SH-SY5Y (cell line): Measurements from ENCODE around the gene KCNJ10.

ENCODE experiments used
- GATA2 ChIP-seq: IDR thresholded peaks from 2 replicates; pipeline ENCODE4 v1.6.1; 2011; ENCODE audit warnings: mild to moderate bottlenecking, low read depth, low read length
- GATA3 ChIP-seq: IDR thresholded peaks from 2 replicates; pipeline ENCODE4 v1.6.1; 2011; ENCODE audit warnings: low read depth, mild to moderate bottlenecking, low read length, moderate library complexity

KCNJ10 gene

DNA sequence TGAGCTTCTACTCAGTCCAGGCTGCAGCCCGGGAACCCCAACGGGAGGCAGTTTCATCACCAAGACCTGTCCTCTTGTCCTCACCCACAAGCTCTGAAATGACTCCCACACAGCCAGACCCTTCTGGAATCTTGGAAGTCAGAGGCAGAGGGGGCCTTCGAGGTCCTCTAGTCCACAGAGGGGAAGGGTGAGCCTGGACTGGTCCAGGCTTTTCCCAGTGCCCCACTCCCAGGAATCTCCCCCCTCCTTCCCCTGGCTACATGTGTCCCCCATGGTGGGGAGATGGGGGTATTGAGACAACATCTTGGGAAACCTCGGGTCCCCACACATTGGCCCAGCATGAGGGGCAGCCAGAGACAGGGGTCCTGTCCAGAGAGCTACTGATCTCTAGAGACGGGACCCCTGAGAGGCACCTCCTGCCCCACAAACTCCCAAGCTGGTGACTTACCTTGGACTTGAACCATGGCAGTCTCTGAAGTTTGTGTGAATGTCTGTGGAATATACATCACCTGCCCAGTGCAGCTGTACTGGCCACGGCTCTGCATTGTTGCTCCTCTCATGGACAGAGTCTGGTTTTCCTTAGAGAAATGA lies 96.5 kb downstream of the KCNJ10 start:
- TF ChIP-seq GATA2 (no peak), GATA3 (no peak)

DNA sequence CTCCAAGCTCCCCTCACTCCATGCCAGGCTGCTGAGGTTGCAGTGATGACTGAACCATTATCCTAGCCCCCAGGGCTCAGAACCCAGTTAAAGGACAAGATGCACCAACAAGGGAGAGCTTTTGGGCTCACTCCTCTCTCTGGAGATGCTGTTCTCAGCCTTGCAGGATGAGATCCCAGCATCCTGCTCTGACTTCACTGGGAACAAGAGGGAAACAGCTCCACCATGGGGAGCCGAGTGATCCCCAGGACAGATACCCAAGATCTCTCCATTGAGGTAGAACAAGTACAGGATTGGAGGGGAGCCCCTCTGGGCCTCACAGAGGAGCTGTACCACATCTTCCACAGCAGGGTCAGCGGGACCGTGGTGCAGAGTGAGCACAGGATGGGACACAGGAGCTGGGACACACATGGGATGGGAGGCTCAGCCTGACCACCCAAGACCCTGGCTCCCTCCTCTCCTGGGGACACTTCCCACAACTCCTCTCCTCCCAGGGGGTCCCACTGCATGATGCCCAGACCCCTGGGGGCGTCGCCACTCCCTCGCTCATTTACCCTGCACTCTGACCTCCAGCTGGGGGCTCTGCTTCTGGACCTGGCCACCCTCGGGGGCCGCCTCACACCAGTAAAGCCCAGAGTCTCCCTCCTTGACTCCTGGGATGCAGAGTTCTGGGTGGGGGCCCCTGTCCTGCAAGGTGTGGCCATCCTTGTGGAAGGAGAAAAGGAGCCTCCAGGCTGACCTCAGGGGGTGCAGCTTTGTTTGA lies 97.3 kb downstream of the KCNJ10 start:
- TF ChIP-seq GATA3: no peak
- TF ChIP-seq GATA2: no peak

DNA sequence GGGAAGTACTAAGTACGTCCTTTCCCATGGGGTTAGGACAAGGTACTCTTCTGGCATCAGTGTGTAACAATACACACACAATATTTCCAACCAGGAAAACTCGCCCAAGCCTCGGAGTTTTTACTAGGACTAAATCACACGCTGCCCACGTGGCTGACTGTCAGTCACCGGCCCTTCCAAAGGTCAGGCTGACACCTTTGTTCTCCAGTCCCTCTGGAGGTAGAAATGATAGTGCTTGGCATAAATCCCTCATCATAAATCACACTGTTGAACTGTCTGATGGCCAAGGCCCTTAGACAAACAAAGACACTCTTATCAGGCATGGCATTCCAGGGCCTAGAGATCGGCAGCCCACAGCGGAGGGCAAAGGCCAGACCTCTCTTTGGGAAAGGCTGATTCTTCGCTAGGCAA lies 99.0 kb downstream of the KCNJ10 start:
- TF ChIP-seq GATA3: no peak
- no peak for TF ChIP-seq GATA2

DNA sequence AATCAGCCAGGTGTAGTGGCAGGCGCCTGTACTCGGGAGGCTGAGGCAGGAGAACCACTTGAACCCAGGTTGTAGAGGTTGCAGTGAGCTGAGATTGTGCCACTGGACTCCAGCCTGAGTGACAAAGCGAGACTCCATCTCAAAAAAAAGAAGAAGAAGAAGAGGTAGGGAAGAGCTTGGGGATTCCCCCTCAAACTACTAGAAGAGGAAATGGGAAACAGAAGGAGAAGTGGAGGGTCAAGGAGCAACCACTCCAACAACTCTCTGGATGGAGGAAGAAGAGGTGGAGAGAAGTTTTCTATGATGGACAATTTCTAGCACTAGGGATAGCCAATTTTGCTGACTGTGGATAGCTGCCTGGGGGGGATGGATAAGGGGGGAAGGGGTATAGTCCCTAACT lies 101.1 kb downstream of the KCNJ10 start:
- no peak for TF ChIP-seq GATA2
- no peak for TF ChIP-seq GATA3

DNA sequence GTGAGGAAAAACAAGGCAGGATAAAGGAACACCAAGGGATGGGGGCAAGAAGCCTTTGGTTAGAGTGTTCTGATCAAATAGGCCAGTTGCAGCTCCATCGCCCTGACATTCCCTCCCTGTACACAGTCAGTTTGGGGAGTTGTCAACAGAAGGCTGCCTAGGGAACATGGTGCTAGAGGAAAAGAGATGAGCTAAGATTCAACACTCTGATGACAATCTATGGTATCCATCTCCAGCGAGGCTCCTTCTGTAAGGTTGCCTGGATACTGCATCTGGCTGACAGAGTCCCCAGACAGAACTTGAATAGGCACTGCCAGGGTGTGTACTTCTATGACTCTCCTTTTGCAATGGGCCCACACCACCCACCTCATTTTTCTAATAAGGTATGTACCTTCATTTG lies 104.7 kb downstream of the KCNJ10 start:
- TF ChIP-seq GATA3: no peak
- no peak for TF ChIP-seq GATA2

DNA sequence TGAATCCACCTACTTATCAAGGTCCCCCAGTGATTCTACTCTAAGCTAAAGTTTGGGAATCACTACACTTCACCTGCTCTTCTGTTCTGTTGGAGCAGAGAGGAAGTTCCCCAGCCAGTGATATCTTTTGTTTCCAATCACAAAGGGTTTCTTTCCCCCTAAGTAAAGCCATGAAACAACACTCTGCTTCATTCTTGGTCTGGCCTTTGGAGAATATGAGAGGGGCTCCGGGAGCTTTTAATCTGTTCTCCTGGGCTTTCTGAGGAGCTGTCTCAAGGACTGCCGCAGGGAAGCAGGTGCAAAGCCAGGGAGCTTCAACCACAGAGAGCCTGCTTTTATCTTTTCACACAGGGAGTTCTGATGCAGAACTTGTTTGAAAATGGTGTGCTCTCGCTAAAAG lies 105.8 kb downstream of the KCNJ10 start:
- no peak for TF ChIP-seq GATA3
- no peak for TF ChIP-seq GATA2

DNA sequence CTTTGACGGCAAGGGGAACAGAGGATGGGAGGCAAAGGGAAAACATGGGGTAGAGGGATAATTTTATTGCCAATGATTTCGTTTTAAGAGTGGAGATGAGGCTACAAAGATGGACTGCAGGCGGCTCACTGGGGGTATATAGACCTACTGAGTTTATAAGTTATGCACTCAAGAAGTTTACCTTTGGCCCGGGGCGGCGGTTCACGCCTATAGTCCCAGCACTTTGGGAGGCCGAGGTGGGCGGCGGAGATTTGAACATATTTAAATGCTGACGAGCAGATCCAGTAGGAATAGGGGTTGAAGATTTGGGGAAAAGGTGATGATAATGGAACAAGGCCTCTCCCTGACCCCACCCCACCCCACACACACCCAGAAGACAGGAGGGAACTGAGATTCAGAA lies 107.8 kb downstream of the KCNJ10 start:
- no peak for TF ChIP-seq GATA3
- no peak for TF ChIP-seq GATA2

DNA sequence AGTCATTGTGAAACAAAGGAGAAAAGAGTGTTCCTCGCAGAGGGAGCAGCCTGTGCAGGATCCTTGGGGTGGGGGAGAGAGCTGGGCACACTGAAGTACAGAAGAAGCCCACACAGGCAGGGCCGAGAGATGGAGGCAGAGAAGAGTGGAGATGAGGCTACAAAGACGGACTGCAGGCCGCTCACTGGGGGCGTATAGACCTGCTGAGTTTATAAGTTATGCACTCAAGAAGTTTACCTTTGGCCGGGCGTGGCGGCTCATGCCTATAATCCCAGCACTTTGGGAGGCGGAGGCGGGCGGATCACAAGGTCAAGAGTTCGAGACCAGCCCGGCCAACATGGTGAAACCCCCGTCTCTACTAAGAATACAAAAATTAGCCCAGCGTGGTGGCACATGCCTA lies 108.3 kb downstream of the KCNJ10 start:
- TF ChIP-seq GATA2 (no peak), GATA3 (no peak)

DNA sequence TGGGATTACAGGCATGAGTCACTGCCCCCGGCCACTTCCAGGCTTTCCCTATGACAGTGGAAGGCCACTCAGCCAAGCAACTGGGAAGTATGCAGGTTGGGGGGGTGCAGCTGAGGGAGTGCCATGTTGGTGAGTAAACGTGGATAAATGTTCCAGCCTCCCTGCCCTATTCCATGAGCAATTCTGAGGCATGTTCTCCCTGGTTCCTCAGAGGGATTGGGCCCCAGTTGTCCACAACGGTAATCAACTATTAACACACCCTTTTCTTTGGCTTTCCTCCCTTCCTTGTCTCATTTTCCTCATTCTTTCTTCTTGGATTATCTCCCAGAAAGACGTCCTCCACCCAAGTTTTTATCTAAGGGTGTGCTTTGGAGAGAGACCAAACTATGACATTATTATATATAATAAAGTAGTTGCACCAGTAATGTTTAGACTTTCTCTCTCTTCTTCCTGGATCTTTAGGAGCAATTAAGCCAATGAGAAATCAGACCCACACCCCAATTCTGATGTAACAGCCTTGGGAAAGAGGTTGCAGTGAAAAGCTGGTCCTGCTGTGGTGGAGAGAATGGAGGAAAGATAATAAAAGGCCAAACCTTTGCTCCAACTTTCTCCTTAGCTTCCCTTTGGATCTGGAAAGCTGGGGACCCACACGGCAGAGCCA lies 109.1 kb downstream of the KCNJ10 start:
- TF ChIP-seq GATA2 (no peak), GATA3 (no peak)

DNA sequence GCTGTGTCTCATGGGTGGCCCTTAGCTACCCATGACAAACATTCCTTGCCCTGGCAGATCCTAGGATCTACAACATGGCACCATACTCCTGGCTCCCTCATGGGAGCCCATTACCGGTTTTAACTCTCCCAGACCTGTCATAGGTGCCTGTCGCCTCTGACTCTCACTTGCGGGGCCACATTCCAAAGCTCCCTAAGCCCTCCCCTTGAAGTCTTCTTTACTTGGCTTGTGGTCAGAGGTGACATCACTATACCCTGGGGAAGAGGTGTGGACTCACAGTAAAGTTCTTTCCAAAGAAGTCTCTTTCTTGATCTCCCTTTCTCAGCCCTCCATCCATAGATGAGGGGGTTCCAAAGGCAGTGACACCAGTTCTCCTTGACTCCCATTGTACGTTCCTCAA lies 110.5 kb downstream of the KCNJ10 start:
- TF ChIP-seq GATA3 (no peak), GATA2 (no peak)

DNA sequence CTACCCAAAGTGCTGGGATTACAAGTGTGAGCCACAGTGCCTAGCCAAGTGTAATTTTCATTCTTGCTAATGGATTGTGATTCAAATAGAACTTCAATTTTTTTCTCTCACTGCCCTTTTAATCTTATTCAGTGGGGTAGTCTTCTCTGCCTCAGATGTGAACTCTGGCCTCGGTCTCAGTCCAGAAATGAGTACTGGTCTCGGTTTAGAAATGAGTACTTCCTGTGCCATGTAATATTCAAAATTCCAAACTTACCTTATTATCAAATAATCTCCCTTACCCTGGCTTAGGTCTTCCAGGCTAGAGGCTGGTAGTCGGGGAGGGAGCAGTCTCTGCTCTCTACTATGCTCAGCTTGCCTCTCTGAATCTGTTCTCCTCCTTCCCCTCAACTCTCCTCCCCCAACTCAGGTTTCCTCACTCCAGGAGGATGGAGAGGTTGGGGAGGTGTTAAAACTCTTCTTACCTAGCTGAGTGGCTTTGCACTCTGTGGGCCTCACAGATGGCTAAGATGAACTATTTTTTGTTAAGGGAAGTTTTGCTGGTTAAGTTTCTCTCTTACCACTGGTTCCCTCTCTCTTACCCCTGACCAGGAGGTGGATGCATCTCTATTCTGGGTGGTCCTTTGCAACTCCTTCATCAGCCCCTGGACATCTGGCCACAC lies 111.1 kb downstream of the KCNJ10 start:
- TF ChIP-seq GATA3 (no peak), GATA2 (no peak)

DNA sequence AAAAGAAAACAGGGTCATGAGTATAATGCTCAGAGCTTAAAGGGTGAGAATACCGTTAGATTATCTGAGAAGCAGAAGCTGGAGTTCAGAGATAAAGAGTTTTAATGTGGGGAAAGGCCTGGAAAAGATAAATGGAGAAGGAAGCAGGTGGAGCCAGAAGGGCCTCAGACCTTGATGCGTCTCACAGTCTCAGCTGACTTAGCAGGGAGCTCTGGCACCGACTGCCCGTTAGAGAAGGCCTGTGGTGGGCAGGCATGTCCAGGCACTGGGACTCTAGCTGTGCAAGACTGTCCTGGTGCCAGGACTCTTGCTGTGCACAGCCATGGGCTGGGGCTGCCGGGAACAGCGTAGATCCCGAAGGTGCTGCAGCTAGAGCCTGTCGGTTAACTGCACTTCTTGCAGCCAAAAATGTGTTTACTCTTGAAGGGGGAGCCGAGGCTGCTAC lies 112.1 kb downstream of the KCNJ10 start:
- no peak for TF ChIP-seq GATA2
- TF ChIP-seq GATA3: no peak

DNA sequence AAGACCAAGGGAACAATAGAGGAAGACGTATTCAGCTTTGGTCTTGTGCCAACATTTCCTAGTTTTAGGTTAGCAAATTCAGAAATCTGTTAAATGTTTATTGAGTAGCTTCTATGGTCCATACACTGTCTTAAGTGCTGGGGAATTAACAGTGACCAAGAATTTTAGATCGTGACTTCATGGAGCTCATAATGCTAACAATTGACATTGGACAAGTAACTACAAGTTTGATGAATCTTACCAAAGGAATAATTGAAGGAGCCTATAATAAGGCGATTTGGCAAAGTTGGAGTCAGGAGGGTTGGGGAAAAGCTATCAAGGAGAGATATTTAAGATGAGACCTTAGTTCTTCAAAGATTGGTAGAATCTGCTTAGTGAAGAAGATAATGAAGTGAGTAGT lies 114.5 kb downstream of the KCNJ10 start:
- no peak for TF ChIP-seq GATA3
- no peak for TF ChIP-seq GATA2
